Pancreas (tissue), 10 donors: Measurements from ENCODE around the gene SLC7A8. TPM values are rescaled to one million over a fixed set of nuclear protein-coding genes. Genes with fewer than 3 reads are reported as not detected.

ENCODE experiments used
- ATAC-seq, 4 donors: fragments of 200-7000 bp; cut with Tn5 transposase; one replicate each; pipeline versions ENCODE4 v1.8.0 to v1.9.1; 2020; ENCODE audit warnings: mild to moderate bottlenecking in 4 of 4, moderate library complexity in 4 of 4
- DNase-seq, 6 donors: peaks; one replicate each; pipeline ENCODE4 v3.0.0-alpha.2; 2020
- FAIRE-seq: peaks from 2 replicates; lab custom pipeline; 2012; peaks lifted over from hg19 to GRCh38; lab: Jason Lieb, UNC
- H3K27ac ChIP-seq, 4 donors: fragments of 200-600 bp; sonication (generic); 1 replicate in 3 of 4; 2 replicates in 1 of 4; pipeline versions ENCODE4 v1.5.0 to v1.8.0; 2020
- H3K27me3 ChIP-seq, 4 donors: fragments of 200-600 bp; one replicate each; pipeline ENCODE4 v1.8.0; 2021
- H3K36me3 ChIP-seq, 3 donors: fragments of 200-600 bp; sonication (generic) in 1 of 3; one replicate each; pipeline versions ENCODE4 v1.5.0 to v1.8.0; 2020 to 2021
- H3K4me1 ChIP-seq, 3 donors: fragments of 200-600 bp; one replicate each; pipeline ENCODE4 v1.8.0; 2021
- H3K4me3 ChIP-seq, 4 donors: fragments of 200-600 bp; sonication (generic) in 2 of 4; one replicate each; pipeline versions ENCODE4 v1.5.0 to v1.8.0; 2020 to 2021
- H3K9me3 ChIP-seq, 4 donors: fragments of 200-600 bp; one replicate each; pipeline ENCODE4 v1.8.0; 2021
- WGBS, 2 donors: extraction: QIAGEN DNeasy Blood & Tissue Kit; methylation state at CpG; one replicate each; pipeline ENCODE4 v1.1.7; 2013; 5-methylcytosine and 5-hydroxymethylcytosine counted together
- intact Hi-C, 3 donors: fragments of 100-400 bp; cut with DNase I; formaldehyde crosslinking; loops; one replicate each; pipeline versions ENCODE4 v1.11.1 to v1.14.2; 2022
- polyA plus RNA-seq, 2 donors: library from polyadenylated mRNA; stranded (reverse); fragments of 200-250 nt; gene quantifications; one replicate each; pipeline ENCODE4 v1.2.3, GENCODE V29; 2013
- total RNA-seq, 6 donors: library from RNA; stranded (reverse); fragmentation: NEBNext Ultra II Directional in 4 of 6; extraction: Animal tissue kit (Norgen Biotek cat#: 25700) in 4 of 6; gene quantifications; one replicate each; pipeline versions ENCODE4 v1.2.1 to v1.2.4, GENCODE V29; 2021 to 2023
- TF ChIP-seq, protein P1 (sequence below), 4 donors: fragments of 200-600 bp; sonication (generic) in 3 of 4; IDR thresholded peaks; one replicate each; pipeline versions ENCODE4 v1.5.0 to v1.8.0; 2021; ENCODE audit warnings: antibody characterized with exemption in 4 of 4
- donor health status: healthy with polysubstance abuse.
- donor health status: DM: no; HTN: no; CAD: no; lungs with moderate emphysema.
- donor health status: DM: no; HTN: no; CAD: no.
- donor health status: control.
- donor health status: control.
- donor health status: Bipolar disorder and iron deficiency.
- donor health status: DM: yes; HTN: yes; CAD: no.
- donor health status: DM: no; HTN: no; CAD: no.
- donor health status: DM: no; HTN: no; CAD: no.
- donor health status: DM: yes; HTN: yes; CAD: no.

The SLC7A8 gene
- total and polyA plus RNA-seq, 8 donors: 11.5 to 70.8 (median 30.5) TPM

DNA sequence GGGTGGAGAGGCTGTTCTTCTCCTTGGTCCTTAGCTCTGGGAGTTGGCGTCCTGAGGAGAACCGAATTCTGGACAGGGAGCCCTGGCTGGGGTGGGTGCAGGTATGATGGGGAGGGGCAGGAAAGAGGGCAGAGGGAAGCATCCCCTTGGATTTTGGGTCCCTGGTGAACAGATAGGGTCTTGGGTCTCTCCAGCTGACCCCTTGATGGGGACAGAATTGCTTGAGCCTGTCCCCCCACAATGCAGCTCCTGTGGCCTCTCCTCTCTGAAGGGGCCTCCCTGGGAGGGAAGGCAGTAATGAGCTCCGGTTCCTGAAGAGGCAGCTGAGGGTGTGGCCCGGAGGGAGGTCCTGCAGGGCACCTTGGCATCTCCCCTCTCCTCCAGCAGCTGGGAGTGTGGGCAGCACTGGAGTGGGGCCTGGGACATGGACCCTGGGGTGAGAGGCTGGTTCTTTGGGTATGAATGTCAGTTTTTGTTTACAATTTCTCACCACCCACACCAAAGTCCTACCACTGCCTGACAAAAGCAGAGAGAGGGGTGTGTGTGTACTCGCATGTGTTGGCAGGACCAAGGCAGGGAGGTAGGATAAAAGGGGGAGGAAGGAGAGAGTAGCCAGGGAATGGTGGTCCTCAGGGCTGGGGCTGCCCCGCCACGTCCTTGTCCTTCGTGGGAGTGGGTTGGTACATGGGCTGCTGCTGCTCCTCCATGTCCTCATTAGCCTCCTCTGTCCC is 56.7 kb downstream of the SLC7A8 start:
- no peak for FAIRE-seq
- no peak overlapping the region for H3K27ac ChIP-seq
- H3K4me1 ChIP-seq: peaks cover 0 to 7% (median 0%) of the 10 kb centered on the region in 3 donors
- no peaks in the 10 kb centered on the region for H3K9me3 ChIP-seq
- H3K36me3 ChIP-seq: no peaks in the 10 kb centered on the region
- H3K27me3 ChIP-seq: no peaks in the 10 kb centered on the region
- 86 to 94% methylated on average over 8 of the region's 8 CpGs for WGBS, 2 donors
- ATAC-seq: no peak
- TF ChIP-seq, protein P1, sequence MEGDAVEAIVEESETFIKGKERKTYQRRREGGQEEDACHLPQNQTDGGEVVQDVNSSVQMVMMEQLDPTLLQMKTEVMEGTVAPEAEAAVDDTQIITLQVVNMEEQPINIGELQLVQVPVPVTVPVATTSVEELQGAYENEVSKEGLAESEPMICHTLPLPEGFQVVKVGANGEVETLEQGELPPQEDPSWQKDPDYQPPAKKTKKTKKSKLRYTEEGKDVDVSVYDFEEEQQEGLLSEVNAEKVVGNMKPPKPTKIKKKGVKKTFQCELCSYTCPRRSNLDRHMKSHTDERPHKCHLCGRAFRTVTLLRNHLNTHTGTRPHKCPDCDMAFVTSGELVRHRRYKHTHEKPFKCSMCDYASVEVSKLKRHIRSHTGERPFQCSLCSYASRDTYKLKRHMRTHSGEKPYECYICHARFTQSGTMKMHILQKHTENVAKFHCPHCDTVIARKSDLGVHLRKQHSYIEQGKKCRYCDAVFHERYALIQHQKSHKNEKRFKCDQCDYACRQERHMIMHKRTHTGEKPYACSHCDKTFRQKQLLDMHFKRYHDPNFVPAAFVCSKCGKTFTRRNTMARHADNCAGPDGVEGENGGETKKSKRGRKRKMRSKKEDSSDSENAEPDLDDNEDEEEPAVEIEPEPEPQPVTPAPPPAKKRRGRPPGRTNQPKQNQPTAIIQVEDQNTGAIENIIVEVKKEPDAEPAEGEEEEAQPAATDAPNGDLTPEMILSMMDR (IDR thresholded peaks at IDR 0.05): no peak
- intact Hi-C loops: loop anchor here in 1 of 3 donors (10.0 kb wide), 1 partner anchor 58 kb away; the partner anchor contains the start of gene SLC7A8
- no peak overlapping the region for H3K4me3 ChIP-seq
- no peak for DNase-seq

DNA sequence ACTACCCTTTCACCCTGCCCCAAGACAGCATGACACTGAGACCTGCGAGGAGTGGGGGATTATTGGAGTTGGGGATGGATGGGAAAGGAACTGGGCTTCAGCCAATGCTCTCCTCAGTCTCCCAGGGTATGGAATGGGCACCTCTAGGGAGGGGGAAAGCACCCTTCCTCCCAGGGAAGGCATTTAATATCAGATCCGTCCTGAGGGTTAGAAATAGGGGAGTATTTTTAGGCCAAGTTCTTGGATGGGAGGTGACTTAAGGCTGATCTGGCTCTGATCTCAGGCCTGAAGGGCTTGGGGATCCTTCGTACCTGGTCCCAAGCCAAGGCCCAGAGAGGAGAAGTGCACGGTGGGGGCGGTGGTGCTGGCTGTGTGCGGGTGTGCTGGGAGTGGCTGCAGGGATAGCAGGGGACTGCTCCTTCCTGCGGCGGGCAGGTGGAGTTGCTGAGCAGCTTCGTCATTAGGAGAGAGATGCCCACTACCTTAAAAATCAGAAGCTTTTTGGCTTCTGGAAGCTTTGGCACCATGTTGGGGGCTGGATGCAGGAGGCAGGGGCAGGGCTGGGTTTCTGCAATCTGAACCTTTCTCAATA is 57.4 kb downstream of the SLC7A8 start:
- Histone ChIP-seq H3K27ac (no peak overlapping the region), H3K4me1 (peaks cover 0 to 11% (median 2%) of the 10 kb centered on the region in 3 donors), H3K4me3 (no peak overlapping the region), H3K9me3 (no peaks in the 10 kb centered on the region), H3K36me3 (no peaks in the 10 kb centered on the region), H3K27me3 (no peaks in the 10 kb centered on the region)
- intact Hi-C loops: loop anchor here in 1 of 3 donors (10.0 kb wide), 1 partner anchor 59 kb away; the partner anchor contains the start of gene SLC7A8
- FAIRE-seq (no peak), DNase-seq (no peak), ATAC-seq (no peak)
- TF ChIP-seq, protein P1 (IDR thresholded peaks at IDR 0.05): no peak
- WGBS, 2 donors: 82 to 84% methylated on average over 9 of the region's 9 CpGs

DNA sequence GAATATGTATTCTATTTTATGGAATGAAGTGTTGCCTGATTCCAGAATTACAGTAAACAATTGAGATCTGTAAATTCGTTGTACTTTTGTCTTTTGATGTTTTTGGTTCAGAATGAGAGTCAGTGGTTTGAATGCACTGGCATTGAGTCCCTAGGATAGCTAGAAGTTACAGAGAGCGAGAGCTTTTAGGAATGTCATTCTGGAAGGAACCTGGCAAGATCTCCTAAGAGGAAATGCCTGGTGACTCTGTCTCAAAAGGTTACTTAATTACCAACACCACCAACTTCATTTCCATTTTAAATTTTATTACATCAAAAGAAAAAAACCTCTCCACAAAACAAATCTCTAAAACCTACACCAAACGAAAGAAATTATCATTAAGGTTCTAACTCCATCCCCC is 58.4 kb downstream of the SLC7A8 start:
- FAIRE-seq: no peak
- H3K27ac ChIP-seq: no peak overlapping the region

DNA sequence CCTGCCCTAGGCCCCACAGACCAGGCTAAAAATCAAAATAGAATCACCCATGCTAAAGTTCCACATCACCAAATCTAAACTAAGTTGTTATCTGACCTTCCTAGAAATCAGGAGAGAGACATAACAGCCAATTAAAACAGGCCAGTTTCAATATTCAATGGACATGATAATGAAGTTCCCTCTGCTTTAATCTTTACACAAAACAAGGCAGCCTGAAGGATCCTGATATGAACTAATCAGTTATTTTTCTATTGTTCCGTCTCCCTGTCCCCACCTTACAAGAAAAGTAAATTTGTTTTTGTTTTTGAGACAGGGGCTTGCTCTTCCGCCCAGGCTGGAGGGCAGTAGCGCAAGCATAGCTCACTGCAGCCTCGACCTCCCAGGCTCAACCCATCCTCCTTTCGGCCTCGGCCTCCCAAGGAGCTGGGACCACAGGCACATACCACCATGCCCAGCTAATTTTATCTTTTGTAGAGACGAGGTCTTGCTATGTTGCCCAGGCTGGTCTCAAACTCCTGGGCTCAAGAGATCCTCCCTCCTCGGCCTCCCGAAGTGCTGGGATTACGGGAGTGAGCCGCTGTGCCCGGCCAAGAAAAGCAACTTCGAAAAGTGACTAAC is 59.0 kb downstream of the SLC7A8 start:
- intact Hi-C loops: loop anchor here in 1 of 3 donors (10.0 kb wide), 1 partner anchor 60 kb away; the partner anchor contains the start of gene SLC7A8
- no peak for DNase-seq

More for the DNA sequence above, 58.4 kb downstream of the SLC7A8 start:
- no peak for ATAC-seq
- DNase-seq: no peak
- no peaks in the 10 kb centered on the region for H3K27me3 ChIP-seq
- no peak overlapping the region for H3K4me3 ChIP-seq
- no peaks in the 10 kb centered on the region for H3K36me3 ChIP-seq
- peaks cover 0 to 12% (median 4%) of the 10 kb centered on the region in 3 donors for H3K4me1 ChIP-seq
- intact Hi-C loops: loop anchor here in 1 of 3 donors (10.0 kb wide), 1 partner anchor 60 kb away; the partner anchor contains the start of gene SLC7A8
- no peaks in the 10 kb centered on the region for H3K9me3 ChIP-seq
- TF ChIP-seq, protein P1 (IDR thresholded peaks at IDR 0.05): no peak
- 55 to 67% methylated on average over 3 of the region's 3 CpGs for WGBS, 2 donors

More for the DNA sequence above, 59.0 kb downstream of the SLC7A8 start:
- TF ChIP-seq, protein P1 (IDR thresholded peaks at IDR 0.05): no peak
- ATAC-seq (no peak), FAIRE-seq (no peak)
- no peaks in the 10 kb centered on the region for H3K36me3 ChIP-seq
- 84 to 87% methylated on average over 13 of the region's 13 CpGs for WGBS, 2 donors
- no peaks in the 10 kb centered on the region for H3K9me3 ChIP-seq
- no peak overlapping the region for H3K27ac ChIP-seq
- H3K27me3 ChIP-seq: no peaks in the 10 kb centered on the region
- peaks cover 0 to 12% (median 4%) of the 10 kb centered on the region in 3 donors for H3K4me1 ChIP-seq
- H3K4me3 ChIP-seq: no peak overlapping the region
